CD14-positive monocyte (primary cell): ENCODE data around the gene SALL3. TPM values are rescaled to one million over a fixed set of nuclear protein-coding genes. Genes with fewer than 3 reads are reported as not detected.

Source experiments
- DNase-seq, 3 donors: peaks; one replicate each; pipeline ENCODE4 v3.0.0-alpha.2; 2011 to 2022
- H2AFZ ChIP-seq: 2 replicates; pipeline ENCODE4 v1.6.0; 2012; ENCODE audit warnings: mild to moderate bottlenecking, low read depth, low read length, inconsistent platforms; ENCODE audit not compliant: insufficient read depth, poor library complexity, severe bottlenecking
- H3K27ac ChIP-seq, 2 donors: 1 replicate in 1 of 2; 2 replicates in 1 of 2; pipeline ENCODE4 v1.5.1; 2012 to 2013; ENCODE audit warnings: low read length in 2 of 2, control low read depth in 1 of 2, inconsistent platforms in 1 of 2, low read depth in 1 of 2, mild to moderate bottlenecking in 1 of 2
- H3K27me3 ChIP-seq, 2 donors: one replicate each; pipeline versions ENCODE4 v1.6.0 to v1.6.1; 2011 to 2013; ENCODE audit warnings: low read length in 2 of 2; ENCODE audit not compliant: control insufficient read depth in 2 of 2, insufficient read depth in 2 of 2
- H3K36me3 ChIP-seq, 2 donors: replicated peaks in 1 of 2; 1 replicate in 1 of 2; 2 replicates in 1 of 2; pipeline versions ENCODE4 v1.5.1 to v1.6.1; 2012 to 2013; ENCODE audit warnings: low read length in 2 of 2, control low read depth in 1 of 2, inconsistent platforms in 1 of 2, mild to moderate bottlenecking in 1 of 2; ENCODE audit not compliant: insufficient read depth in 2 of 2, control insufficient read depth in 1 of 2
- H3K4me1 ChIP-seq, 2 donors: 1 replicate in 1 of 2; 2 replicates in 1 of 2; pipeline versions ENCODE4 v1.5.1 to v1.6.1; 2012 to 2013; ENCODE audit warnings: low read length in 2 of 2, control low read depth in 1 of 2, inconsistent platforms in 1 of 2, mild to moderate bottlenecking in 1 of 2, moderate library complexity in 1 of 2; ENCODE audit not compliant: insufficient read depth in 2 of 2, control insufficient read depth in 1 of 2
- H3K4me2 ChIP-seq: replicated peaks from 2 replicates; pipeline ENCODE3; 2012; ENCODE audit warnings: low read length, moderate library complexity, mild to moderate bottlenecking; ENCODE audit not compliant: poor library complexity, severe bottlenecking; ENCODE audit errors: extremely low read depth
- H3K4me3 ChIP-seq, 3 experiments: fragments of 200-600 bp in 1 of 3; sonication (generic) in 1 of 3; replicated peaks in 1 of 3; 1 replicate in 2 of 3; 2 replicates in 1 of 3; pipeline ENCODE4 v1.5.1; 2011 to 2013; ENCODE audit warnings: low read length in 3 of 3, mild to moderate bottlenecking in 3 of 3, control low read depth in 2 of 3, low read depth in 2 of 3, inconsistent platforms in 1 of 3, moderate library complexity in 1 of 3
- H3K79me2 ChIP-seq: 2 replicates; pipeline ENCODE4 v1.6.0; 2012; ENCODE audit warnings: mild to moderate bottlenecking, control low read depth, inconsistent platforms, low read length, moderate library complexity; ENCODE audit not compliant: insufficient read depth
- H3K9ac ChIP-seq: 2 replicates; pipeline ENCODE4 v1.6.0; 2017; ENCODE audit warnings: low read length, mild to moderate bottlenecking; ENCODE audit not compliant: insufficient read depth, poor library complexity, severe bottlenecking
- H3K9me3 ChIP-seq, 2 donors: replicated peaks in 1 of 2; 1 replicate in 1 of 2; 2 replicates in 1 of 2; pipeline versions ENCODE4 v1.5.1 to v1.6.1; 2012 to 2013; ENCODE audit warnings: low read length in 2 of 2, control low read depth in 1 of 2; ENCODE audit not compliant: control insufficient read depth in 1 of 2, insufficient read depth in 1 of 2
- H4K20me1 ChIP-seq: 2 replicates; pipeline ENCODE4 v1.6.0; 2012; ENCODE audit warnings: mild to moderate bottlenecking, low read length, control low read depth, moderate library complexity; ENCODE audit not compliant: insufficient read depth
- H3K27ac Mint-ChIP-seq, 7 donors: one replicate each; pipeline ENCODE4 v1.8.0; 2020; ENCODE audit warnings: mild to moderate bottlenecking in 7 of 7, mixed read lengths in 7 of 7, moderate library complexity in 6 of 7, inconsistent platforms in 2 of 7
- H3K27me3 Mint-ChIP-seq, 3 donors: one replicate each; pipeline ENCODE4 v1.8.0; 2021 to 2022; ENCODE audit warnings: low read depth in 3 of 3, mild to moderate bottlenecking in 3 of 3, mixed read lengths in 3 of 3, moderate library complexity in 3 of 3, inconsistent platforms in 1 of 3
- H3K36me3 Mint-ChIP-seq, 2 donors: one replicate each; pipeline ENCODE4 v1.8.0; 2020; ENCODE audit warnings: mixed read lengths in 2 of 2, inconsistent platforms in 1 of 2, mild to moderate bottlenecking in 1 of 2
- H3K4me1 Mint-ChIP-seq: one replicate; pipeline ENCODE4 v1.8.0; 2020; ENCODE audit warnings: mild to moderate bottlenecking, mixed read lengths
- H3K4me3 Mint-ChIP-seq, 2 donors: one replicate each; pipeline ENCODE4 v1.8.0; 2020; ENCODE audit warnings: mild to moderate bottlenecking in 2 of 2, mixed read lengths in 2 of 2, moderate library complexity in 1 of 2
- H3K9me3 Mint-ChIP-seq, 7 donors: one replicate each; pipeline ENCODE4 v1.8.0; 2020 to 2022; ENCODE audit warnings: mixed read lengths in 7 of 7, mild to moderate bottlenecking in 6 of 7, moderate library complexity in 6 of 7, inconsistent platforms in 2 of 7
- WGBS: methylation state at CpG from one replicate; pipeline ENCODE4 v1.1.5; 2013; ENCODE audit warnings: missing lambda C conversion rate; ENCODE audit not compliant: insufficient coverage; 5-methylcytosine and 5-hydroxymethylcytosine counted together
- intact Hi-C, 2 donors: fragments of 100-400 bp; cut with micrococcal nuclease; formaldehyde crosslinking; loops; one replicate each; pipeline versions ENCODE4 v1.15.0 to v1.15.1; 2023
- polyA plus RNA-seq, 3 donors: library from polyadenylated mRNA; depleted of rRNA in 1 of 3; unstranded in 2 of 3; stranded (reverse) in 1 of 3; fragments of 300-500 nt in 2 of 3; fragments of >200 nt in 1 of 3; fragmentation: Illumina TruSeq in 2 of 3; gene quantifications; 1 replicate in 2 of 3; 2 replicates in 1 of 3; pipeline ENCODE4 v1.2.3, GENCODE V29; 2012 to 2021
- TF ChIP-seq, protein P1 (sequence below): fragments of 200-600 bp; IDR thresholded peaks from one replicate; pipeline ENCODE4 v1.8.0; 2022; ENCODE audit warnings: antibody characterized with exemption, mild to moderate bottlenecking

SALL3 gene
- polyA plus RNA-seq, 3 donors, result not detected

DNA sequence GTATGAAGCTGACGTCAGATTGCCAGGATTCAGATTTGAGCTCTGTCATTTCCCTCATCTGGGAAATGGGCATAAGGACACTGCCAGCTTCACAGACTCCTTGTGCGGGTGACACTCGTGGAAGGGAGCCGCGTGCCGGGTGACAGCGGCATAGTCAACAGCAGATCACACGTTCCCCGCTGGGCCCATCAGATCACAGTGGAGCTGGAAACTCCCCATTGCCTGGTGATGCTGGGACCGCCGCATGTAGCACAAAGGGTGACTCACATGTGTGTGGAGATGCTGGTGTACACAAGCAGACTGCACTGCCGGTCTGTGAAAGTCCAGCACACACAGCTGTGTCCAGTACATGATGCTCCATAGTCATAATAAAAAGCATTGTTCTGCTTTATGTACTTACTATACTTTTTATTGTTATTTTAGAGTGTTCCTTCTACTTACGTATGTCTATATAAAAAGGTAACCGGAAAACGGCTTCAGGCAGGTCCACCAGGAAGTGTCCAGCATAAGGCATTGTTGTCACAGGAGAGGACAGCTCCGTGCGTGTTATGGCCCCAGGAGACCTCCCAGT lies 31.8 kb downstream of the SALL3 start:
- Histone ChIP-seq H3K4me1 (no peaks in the 10 kb centered on the region), H3K4me2 (no peak overlapping the region), H3K79me2 (no peaks in the 10 kb centered on the region), H3K4me3 (no peak overlapping the region), H3K9ac (no peak overlapping the region), H3K9me3 (peaks cover 0 to 22% of the 10 kb centered on the region in 2 donors), H2AFZ (no peak overlapping the region), H3K27ac (no peak overlapping the region), H3K36me3 (no peaks in the 10 kb centered on the region), H3K27me3 (peaks cover 0 to 3% of the 10 kb centered on the region in 2 donors), H4K20me1 (no peaks in the 10 kb centered on the region)
- no peak overlapping the region for H3K4me3 Mint-ChIP-seq
- WGBS, result 88% methylated on average over 16 of the region's 17 CpGs
- no peaks in the 10 kb centered on the region for H3K4me1 Mint-ChIP-seq
- TF ChIP-seq, protein P1, sequence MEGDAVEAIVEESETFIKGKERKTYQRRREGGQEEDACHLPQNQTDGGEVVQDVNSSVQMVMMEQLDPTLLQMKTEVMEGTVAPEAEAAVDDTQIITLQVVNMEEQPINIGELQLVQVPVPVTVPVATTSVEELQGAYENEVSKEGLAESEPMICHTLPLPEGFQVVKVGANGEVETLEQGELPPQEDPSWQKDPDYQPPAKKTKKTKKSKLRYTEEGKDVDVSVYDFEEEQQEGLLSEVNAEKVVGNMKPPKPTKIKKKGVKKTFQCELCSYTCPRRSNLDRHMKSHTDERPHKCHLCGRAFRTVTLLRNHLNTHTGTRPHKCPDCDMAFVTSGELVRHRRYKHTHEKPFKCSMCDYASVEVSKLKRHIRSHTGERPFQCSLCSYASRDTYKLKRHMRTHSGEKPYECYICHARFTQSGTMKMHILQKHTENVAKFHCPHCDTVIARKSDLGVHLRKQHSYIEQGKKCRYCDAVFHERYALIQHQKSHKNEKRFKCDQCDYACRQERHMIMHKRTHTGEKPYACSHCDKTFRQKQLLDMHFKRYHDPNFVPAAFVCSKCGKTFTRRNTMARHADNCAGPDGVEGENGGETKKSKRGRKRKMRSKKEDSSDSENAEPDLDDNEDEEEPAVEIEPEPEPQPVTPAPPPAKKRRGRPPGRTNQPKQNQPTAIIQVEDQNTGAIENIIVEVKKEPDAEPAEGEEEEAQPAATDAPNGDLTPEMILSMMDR, result no peak
- no peak for DNase-seq
- intact Hi-C loops, result no loop called here
- H3K27ac Mint-ChIP-seq, result no peak overlapping the region
- no peaks in the 10 kb centered on the region for H3K36me3 Mint-ChIP-seq
- H3K9me3 Mint-ChIP-seq, result peaks cover 3 to 19% (median 12%) of the 10 kb centered on the region in 7 donors
- peaks cover 2 to 6% (median 4%) of the 10 kb centered on the region in 3 donors for H3K27me3 Mint-ChIP-seq

DNA sequence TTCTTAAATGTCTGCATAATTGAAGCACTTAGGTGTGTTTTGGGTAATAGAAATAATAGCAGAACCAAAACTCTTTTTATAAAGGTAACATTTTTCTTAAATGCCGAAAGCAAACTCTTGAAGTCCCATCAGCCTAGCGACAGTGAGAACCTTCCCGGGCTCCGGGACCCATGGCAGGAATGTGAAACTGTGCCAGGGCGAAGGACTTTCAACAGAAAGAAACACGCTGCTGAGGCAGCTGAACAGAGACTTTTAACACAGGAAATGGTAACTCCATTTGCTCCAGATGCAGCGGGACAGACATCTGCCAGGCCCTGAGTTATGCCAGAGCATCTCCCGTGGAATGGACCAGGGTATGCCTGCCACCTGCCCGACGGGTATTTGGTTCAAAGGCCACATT lies 34.3 kb downstream of the SALL3 start:
- H3K9me3 Mint-ChIP-seq, result peaks cover 0 to 5% (median under 1%) of the 10 kb centered on the region in 7 donors
- TF ChIP-seq, protein P1, result no peak
- H3K9ac ChIP-seq, result no peak overlapping the region
- H3K36me3 Mint-ChIP-seq, result no peaks in the 10 kb centered on the region
- H3K27me3 Mint-ChIP-seq, result peaks cover 4 to 6% (median 5%) of the 10 kb centered on the region in 3 donors
- no peaks in the 10 kb centered on the region for H3K79me2 ChIP-seq
- H3K9me3 ChIP-seq, result peaks cover 0 to 2% of the 10 kb centered on the region in 2 donors
- no peak overlapping the region for H3K4me2 ChIP-seq
- intact Hi-C loops, result no loop called here
- H2AFZ ChIP-seq, result no peak overlapping the region
- no peaks in the 10 kb centered on the region for H4K20me1 ChIP-seq
- no peak overlapping the region for H3K27ac ChIP-seq
- no peak overlapping the region for H3K27ac Mint-ChIP-seq
- no peak for DNase-seq
- no peaks in the 10 kb centered on the region for H3K4me1 ChIP-seq
- H3K4me3 Mint-ChIP-seq, result no peak overlapping the region
- H3K4me3 ChIP-seq, result no peak overlapping the region
- peaks cover 0 to 3% of the 10 kb centered on the region in 2 donors for H3K27me3 ChIP-seq
- H3K4me1 Mint-ChIP-seq, result no peaks in the 10 kb centered on the region
- no peaks in the 10 kb centered on the region for H3K36me3 ChIP-seq
- 92% methylated on average over 10 of the region's 10 CpGs for WGBS
